ENCODE measurements around the gene GRIPAP1.

- no peak for TF ChIP-seq CTCF (IDR thresholded peaks at IDR 0.05; ENCODE audit: low read depth, low read length)
- TF ChIP-seq POLR2A (IDR thresholded peaks at IDR 0.05; ENCODE audit: extremely low read depth, insufficient read length): no peak
- no peak for TF ChIP-seq MAX (IDR thresholded peaks at IDR 0.05; ENCODE audit: low read depth, low read length)
Observed at GRCh38 chrX:48968377-48968776, 33.7 kb downstream of the GRIPAP1 start.
